Measurements from ENCODE around the gene WDR3.

The WDR3 gene

DNA sequence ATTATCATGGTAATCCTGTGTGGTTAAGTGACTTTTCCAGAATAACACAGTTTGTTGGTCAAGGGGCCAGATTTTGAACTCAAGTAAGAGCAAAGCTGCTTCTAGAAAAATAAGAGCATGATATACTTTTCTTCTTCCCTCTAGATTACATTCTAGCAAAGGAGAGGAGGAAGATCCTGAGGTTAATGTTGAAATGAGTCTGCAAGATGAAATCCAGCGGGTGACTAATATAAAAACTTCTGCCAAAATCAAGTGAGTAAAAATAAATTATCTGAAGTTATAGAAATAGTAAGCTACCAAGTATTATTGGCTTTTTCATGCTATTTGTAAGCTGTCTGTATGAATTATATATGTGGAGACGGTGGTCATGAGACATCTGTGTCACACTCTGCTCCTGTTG lies 12.8 kb downstream of the WDR3 start:
- no peak for DNase-seq (ENCODE audit: low read depth in 2 of 2, low spot score in 1 of 2)

DNA sequence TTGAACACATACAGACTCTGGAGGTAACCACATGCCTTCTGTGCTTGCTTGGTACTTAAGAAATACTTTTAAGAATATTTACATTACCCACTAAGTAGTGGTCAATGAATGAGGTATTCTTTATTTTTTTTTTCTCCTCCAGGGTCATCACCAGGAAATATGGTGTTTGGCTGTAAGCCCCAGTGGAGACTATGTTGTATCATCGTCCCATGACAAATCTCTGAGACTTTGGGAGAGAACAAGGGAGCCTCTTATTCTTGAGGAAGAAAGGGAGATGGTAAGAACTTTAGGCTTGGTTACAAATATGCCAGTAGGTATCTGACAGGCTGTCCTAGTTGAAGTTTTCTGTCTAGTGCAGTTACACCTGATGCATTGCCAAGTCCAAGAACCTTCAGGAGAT lies 22.8 kb downstream of the WDR3 start:
- no peak for DNase-seq (ENCODE audit: low read depth in 2 of 2, low spot score in 1 of 2)

DNA sequence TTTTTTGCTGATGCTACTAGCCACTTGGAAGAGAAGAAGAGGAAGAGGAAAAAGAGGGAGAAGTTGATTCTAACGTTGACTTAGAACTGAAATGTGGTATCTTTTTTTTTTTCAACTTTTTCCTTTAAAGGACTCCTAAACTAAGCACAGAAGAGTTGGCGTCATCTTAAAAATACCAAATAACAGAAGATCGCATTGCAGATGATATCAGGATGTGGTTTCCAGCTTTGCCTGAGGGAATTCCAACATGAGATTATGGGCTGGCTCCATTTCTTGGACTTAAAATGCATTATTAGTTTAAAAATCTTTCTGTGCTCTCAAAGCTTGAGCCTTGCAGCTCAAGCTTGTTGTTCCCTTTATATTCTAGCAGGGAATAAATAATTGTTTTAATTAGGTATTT lies 29.8 kb downstream of the WDR3 start:
- no peak for DNase-seq (ENCODE audit: low read depth in 2 of 2, low spot score in 1 of 2)

DNA sequence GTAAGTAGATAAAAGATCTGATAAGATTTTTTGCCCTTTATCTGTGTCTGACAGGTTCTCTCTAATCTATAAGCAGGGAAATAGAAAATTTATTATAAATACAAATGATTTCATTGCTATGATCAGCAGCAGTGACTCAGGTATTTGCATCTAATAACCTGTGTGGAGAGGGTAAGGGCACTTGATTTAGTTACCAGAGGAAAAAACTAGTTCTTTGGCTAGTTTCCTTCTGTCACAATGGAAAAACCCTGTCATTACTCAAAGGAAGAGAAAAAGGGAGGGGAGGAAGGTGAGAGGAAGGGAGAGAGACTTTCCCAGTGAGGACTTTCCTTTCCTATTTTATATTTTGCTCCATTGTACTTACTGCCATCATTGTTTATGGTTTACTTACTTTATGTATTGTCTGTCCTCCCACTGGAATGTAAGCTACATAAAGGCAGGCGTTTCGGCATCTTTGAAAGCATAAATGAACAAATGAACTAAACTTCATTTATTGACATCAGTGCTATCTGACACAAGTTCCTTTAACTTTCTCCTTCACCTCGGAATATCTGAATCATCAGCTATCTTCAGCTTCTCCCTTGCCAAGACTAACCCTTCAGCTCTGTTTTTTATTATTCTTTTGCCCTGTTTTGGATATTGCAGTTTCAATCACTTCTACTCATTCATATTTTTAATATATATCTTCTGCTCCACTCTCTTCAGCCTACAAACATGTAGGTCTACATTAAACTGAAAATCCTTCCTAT lies 34.9 kb downstream of the WDR3 start:
- no peak for DNase-seq (ENCODE audit: low read depth in 2 of 2, low spot score in 1 of 2)

DNA sequence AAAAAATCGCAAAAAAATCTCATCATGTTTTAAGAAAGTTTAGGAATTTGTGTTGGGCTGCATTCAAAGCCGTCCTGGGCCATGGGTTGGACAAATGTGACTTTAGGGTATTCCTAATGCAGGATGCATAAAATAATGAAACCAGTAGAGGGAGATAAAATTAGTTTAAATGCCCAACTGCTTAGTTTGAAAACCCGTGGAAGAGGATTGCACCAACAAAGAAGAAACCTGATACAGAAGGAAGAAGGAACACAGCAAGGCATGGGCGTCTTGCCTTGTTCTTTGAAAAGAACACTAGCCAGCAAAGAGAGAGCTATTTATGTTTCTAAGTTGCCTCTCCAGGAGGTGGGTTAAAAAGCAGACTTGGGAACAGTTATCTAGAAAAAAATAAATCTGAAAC lies 37.9 kb downstream of the WDR3 start:
- no peak for DNase-seq (ENCODE audit: low read depth in 2 of 2, low spot score in 1 of 2)

DNA sequence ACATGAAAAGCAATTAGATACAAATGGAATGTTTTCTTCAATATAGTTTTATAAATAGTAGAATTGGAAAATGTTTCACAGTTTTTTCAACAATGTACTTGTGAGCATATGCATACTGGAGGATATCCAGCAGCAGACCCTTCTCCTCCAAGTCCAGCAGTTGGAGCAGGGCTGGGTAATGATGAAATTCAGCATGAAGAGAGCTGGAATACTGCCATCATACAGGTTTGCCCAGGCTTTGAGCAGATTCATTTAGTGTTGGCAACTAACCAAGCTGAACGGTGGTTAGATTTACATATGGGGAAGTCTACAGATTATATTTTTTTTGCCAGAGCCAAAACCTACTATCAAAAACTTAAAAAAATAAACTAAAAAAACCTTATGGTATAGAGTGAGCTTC lies 38.3 kb downstream of the WDR3 start:
- DNase-seq (ENCODE audit: low read depth in 2 of 2, low spot score in 1 of 2) = no peak

DNA sequence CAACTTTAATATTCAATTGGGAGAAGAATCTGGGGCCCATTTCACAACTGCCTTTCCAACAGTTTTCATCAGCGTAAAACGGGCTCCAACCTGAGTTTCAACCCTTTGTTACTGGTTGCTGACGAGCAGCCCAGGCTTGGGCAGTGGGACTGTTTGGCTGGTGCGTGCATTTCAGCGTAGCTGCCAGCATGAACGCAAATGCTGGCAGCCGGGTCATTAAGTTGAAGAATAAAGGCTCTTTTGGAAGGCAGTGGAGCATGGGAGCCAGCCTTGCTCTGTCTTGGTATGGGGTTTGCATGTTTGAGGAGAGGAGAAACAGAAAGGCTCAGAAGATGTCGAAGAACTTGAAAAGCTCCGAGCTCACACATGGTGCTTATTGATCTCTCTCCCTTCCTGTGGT lies 40.7 kb downstream of the WDR3 start:
- no peak for DNase-seq (ENCODE audit: low read depth in 2 of 2, low spot score in 1 of 2)

DNA sequence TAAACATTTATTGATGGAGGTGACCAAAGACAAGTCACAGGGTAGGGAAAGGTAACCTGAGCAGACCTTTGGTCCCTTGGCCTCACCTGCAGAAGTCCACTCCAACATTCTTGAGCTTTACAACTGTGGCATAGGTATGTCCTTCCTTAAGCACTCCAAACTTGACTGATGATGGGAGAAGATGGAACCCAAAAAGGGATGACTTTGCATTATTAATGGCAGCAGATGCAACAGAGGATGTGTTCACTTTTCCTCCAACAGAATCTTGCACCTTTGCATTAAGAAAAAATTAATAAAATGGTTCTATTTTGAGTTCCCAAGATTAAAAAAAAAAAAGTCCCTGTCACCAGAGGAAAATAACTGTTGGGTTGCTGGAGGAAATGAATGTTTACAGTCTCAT lies 42.2 kb downstream of the WDR3 start:
- DNase-seq (ENCODE audit: low read depth in 2 of 2, low spot score in 1 of 2) = no peak

DNA sequence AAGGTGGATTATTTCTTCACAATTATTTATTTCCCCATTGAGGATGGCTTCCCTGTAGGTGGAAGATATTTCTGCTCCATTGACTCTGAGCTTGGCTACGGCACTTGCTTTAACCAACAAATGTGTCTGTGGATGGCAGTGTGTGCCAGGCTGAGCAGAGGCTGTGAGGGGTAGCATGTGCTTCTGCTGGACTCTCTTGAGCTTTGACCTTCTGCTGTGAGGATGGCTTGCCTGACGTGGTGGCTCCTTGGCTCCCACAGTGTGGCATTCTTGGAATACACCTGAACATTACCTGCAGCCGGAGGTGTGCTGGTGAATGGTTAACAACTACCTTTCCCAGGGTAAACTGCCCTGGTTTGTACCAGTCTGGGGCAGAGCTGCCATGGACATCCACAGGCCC lies 46.8 kb downstream of the WDR3 start:
- DNase-seq (ENCODE audit: low read depth in 2 of 2, low spot score in 1 of 2) = no peak

DNA sequence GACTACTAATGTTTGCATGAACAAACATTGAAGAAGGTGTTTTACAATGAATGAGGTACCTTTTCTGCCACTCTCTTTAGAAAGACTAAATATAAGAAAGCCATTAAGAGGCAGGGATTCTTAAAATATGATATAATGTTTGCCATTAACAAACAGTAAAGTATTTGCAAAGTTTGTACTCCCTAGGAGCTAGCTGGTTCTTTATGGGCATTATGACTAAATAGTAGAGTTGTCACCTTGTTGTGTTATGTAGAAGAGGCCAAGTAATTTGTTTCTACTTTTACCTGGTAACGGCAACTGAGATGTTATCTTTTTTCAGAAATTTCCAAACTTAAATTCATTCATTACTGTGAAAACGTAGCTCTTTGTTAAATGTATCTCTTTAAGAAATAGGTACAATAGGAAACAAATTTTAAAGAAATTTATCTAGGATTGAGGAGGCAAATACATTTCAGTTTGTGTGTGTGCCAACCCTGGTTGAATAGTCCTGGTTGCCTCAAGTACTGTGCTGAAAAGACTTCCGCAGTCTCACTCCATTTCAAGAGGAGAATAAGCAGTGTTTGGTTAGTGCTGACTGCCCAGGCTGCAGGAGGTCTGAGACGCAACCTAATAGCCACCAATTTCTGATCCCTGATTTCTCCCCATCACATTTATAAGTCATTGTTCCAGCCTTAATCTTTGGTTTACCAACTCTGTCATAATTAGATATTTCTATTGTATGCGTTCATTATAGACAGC lies 52.1 kb downstream of the WDR3 start:
- no peak for DNase-seq (ENCODE audit: low read depth in 2 of 2, low spot score in 1 of 2)

DNA sequence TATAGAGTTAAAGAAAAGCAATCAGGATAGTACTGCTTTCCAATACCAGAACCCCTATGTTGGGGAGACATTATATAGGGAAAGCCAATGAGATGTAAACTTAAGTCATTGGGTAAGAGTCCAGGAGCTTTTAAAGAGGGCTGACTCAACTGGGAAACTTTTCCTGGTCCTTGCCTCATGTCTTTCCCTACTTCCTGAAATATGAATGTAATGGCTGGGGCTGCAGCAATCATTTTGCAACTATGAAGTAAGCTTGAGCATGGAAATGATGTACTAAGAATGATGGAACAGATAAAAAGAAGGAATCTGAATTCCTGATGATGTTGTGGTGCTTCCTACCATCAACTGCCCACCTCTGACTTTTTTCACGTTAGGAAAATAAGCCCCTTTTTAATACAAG lies 55.7 kb downstream of the WDR3 start:
- DNase-seq (ENCODE audit: low read depth in 2 of 2, low spot score in 1 of 2) = no peak

DNA sequence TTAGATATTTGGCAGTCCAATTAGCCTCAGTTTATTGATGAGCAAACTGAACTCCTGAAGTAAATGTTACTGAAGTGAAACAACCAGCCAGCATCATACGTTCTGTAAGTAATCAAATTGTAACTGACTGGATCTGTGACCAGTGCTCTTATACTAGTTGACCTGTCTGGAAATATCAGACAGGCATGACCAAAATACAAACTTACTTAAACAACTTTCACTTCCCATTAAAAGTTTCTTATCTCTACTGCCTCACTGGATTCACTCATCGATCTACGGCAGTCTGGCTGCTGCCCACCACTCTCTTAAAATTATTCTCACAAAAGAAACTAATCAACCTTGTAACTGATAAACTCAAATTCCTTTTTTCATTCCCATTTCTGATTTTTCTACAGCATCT lies 56.4 kb downstream of the WDR3 start:
- no peak for DNase-seq (ENCODE audit: low read depth in 2 of 2, low spot score in 1 of 2)

DNA sequence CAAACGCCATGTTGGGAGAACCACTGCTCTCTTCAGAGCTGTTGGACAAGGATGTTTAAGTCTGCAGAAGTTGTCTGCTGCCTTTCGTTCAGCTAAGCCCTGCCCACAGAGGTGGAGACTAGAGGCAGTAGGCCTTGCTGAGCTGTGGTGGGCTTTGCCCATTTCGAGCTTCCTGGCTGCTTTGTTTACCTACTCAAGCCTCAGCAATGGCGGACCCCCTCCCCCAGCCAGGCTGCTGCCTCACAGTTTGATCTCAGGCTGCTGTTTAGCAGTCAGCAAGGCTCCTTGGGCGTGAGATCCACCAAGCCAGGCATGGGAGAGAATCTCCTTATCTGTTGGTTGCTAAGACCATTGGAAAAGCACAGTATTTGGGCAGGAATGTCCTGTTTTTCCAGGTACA lies 74.8 kb downstream of the WDR3 start:
- no peak for DNase-seq (ENCODE audit: low read depth in 2 of 2, low spot score in 1 of 2)

DNA sequence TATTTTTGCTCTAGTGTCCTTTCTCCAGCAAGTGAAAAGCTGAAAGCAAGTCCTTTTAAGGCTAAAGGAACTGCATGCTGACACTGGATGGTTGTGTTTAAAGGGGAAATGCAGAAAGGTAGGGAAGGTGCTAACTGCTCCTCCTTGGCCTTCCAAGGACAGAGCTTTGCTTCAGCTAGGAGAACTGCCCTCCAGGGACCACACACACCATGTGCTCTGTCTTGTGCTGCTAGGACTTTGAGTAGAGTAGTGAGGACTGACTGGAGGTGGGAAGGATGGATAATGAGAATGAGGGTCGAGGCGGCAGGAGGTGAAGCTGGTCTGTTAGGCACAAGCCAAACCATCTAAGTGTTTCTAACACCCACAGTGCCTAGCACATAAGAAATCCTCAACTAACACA lies 77.9 kb downstream of the WDR3 start:
- DNase-seq (ENCODE audit: low read depth in 2 of 2, low spot score in 1 of 2) = no peak

DNA sequence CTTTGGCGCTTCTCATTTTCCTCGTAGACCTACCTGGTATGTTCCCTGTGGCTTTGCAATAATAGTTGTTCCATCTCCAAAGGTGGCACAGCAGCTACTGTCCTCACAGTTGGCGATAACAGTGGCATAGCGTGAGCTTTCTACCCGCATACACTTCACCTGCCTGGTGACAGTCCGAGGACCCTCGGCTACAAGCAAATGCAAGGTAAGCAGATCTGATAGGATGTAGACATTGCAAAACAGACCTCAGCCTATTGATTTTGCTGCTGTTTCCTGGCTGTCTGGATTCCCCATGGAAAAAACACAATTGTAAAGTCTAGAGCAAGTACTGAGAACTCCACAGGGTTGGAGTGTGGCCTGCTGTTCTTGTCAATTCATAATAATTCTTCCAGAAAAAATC lies 78.5 kb downstream of the WDR3 start:
- DNase-seq (ENCODE audit: low read depth in 2 of 2, low spot score in 1 of 2) = no peak

DNA sequence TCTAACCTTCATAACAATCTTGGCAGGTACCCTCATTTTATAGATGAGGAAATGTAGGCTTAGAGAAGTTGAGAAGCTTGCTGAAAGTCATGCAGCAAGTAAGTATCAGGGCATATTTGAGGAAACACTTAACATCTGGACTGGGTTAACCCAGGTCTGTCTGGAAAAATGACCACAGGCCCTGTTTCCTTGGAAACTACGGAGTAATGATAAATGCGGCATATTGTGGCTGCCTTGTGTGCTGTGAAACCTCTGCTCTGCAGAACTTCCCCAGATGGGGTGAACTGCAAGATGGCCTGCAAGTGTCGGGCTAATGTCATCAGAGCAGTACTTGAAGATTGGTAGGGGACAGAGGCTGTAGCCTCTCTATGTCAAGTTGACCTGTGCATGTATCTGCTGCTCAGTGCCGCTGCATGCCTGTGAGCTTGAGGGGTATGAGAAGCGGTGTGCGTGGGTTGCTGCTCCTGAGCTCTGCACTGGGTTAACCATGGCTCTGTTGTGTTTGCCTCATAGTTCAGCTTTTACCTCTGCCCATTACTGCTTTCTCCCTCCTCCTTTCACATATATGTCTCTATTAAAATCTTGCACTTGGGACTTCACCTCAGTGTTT lies 83.1 kb downstream of the WDR3 start:
- DNase-seq (ENCODE audit: low read depth in 2 of 2, low spot score in 1 of 2) = no peak

DNA sequence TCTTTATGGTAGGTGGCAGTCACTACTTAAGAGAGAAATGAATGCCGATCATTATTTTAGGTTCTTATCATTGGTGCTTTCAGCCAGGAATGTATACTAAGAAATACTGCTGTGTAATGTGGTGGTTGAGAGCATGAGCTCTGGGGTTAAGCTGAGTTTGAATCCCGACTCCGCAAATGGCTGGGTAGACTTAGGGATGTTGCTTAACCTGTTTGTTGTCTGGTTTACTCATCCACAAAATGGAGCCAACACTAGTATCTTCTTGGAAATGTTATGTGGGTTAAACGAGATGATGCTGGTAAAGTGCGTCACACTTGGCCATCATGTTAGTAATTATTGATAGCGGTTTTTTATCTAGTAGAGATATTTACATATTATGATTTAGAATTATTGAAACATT lies 83.8 kb downstream of the WDR3 start:
- no peak for DNase-seq (ENCODE audit: low read depth in 2 of 2, low spot score in 1 of 2)

DNA sequence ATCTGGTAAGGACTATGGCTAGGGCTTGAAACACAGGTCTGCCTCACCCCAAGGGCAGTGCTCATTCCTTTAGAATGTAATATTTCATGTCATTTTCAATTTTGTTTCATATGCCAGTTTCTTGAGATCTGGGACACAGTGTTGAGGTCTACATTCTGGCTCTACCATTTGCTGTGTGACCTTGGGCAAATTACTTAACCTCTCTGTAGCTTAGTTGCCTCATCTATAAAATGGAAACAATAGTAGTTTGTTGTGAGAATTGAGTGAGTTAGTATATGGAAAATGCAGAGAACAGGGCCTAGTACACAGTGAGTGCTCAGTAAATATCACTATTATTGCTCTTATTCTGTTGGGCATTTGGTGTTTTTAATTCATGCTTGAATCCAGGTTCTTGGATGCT lies 84.4 kb downstream of the WDR3 start:
- no peak for DNase-seq (ENCODE audit: low read depth in 2 of 2, low spot score in 1 of 2)

All from stimulated activated CD8-positive, alpha-beta memory T cell treated with anti-CD3 and anti-CD28 coated beads, Interleukin-4, amount 100 ng/mL, for 4 hours (primary cell).